Bronchial epithelial cell (primary cell): ENCODE results near the gene CBFA2T3. TPM values are rescaled to one million over a fixed set of nuclear protein-coding genes. Genes with fewer than 3 reads are reported as not detected.

Experiments
- DNase-seq: peaks from one replicate; pipeline ENCODE4 v3.0.0-alpha.2; 2010; ENCODE audit warnings: low read depth
- FAIRE-seq: peaks from 2 replicates; lab custom pipeline; 2011; peaks lifted over from hg19 to GRCh38; lab: Jason Lieb, UNC
- H3K27me3 ChIP-seq: 2 replicates; pipeline ENCODE4 v1.5.1; 2011; ENCODE audit warnings: low read length; ENCODE audit not compliant: control insufficient read depth, insufficient read depth
- H3K36me3 ChIP-seq: 2 replicates; pipeline ENCODE4 v1.5.1; 2011; ENCODE audit warnings: low read length; ENCODE audit not compliant: control insufficient read depth, insufficient read depth
- H3K4me3 ChIP-seq: 2 replicates; pipeline ENCODE4 v1.5.1; 2011; ENCODE audit warnings: mild to moderate bottlenecking, low read depth, low read length, control low read depth
- CTCF ChIP-seq: IDR thresholded peaks from 2 replicates; pipeline ENCODE4 v1.5.1; 2011; ENCODE audit warnings: mild to moderate bottlenecking, moderate library complexity, low read length, control low read depth, inconsistent platforms; ENCODE audit not compliant: insufficient read depth, severe bottlenecking
- total RNA-seq: library from RNA; depleted of rRNA; stranded (reverse); fragments of >200 nt; gene quantifications from 2 replicates; pipeline ENCODE4 v1.2.1, GENCODE V29; 2014

CBFA2T3 gene
- total RNA-seq, 1 donor from 2014 or later, result 0.26 TPM

- DNase-seq, result no peak
- TF ChIP-seq CTCF, result no peak
- H3K27me3 ChIP-seq, result no peaks in the 10 kb centered on the region
- no peak overlapping the region for H3K4me3 ChIP-seq
- FAIRE-seq, result no peak
- no peaks in the 10 kb centered on the region for H3K36me3 ChIP-seq
Observed at GRCh38 chr16:88957887-88958577, 19.0 kb downstream of the CBFA2T3 start.

- FAIRE-seq (no peak), DNase-seq (no peak)
- TF ChIP-seq CTCF, result no peak
- H3K4me3 ChIP-seq, result no peak overlapping the region
- H3K36me3 ChIP-seq, result no peaks in the 10 kb centered on the region
- H3K27me3 ChIP-seq, result no peaks in the 10 kb centered on the region
Observed at GRCh38 chr16:88957433-88957767, 19.6 kb downstream of the CBFA2T3 start.

- Histone ChIP-seq H3K4me3 (no peak overlapping the region), H3K27me3 (no peaks in the 10 kb centered on the region), H3K36me3 (no peaks in the 10 kb centered on the region)
- TF ChIP-seq CTCF, result no peak
- FAIRE-seq (no peak), DNase-seq (no peak)
Observed at GRCh38 chr16:88956546-88957432, 20.2 kb downstream of the CBFA2T3 start.

- Histone ChIP-seq H3K36me3 (no peaks in the 10 kb centered on the region), H3K27me3 (no peaks in the 10 kb centered on the region), H3K4me3 (no peak overlapping the region)
- TF ChIP-seq CTCF, result no peak
- no peak for FAIRE-seq
- no peak for DNase-seq
Observed at GRCh38 chr16:88955906-88956305, 21.1 kb downstream of the CBFA2T3 start.

- FAIRE-seq (no peak), DNase-seq (no peak)
- Histone ChIP-seq H3K27me3 (no peaks in the 10 kb centered on the region), H3K4me3 (no peak overlapping the region), H3K36me3 (no peaks in the 10 kb centered on the region)
- TF ChIP-seq CTCF, result no peak
Observed at GRCh38 chr16:88953003-88953690, 23.9 kb downstream of the CBFA2T3 start.
